SJCRH30 (cell line): ENCODE data around the gene RHOC. TPM values are rescaled to one million over a fixed set of nuclear protein-coding genes. Genes with fewer than 3 reads are reported as not detected.

Experiments
- DNase-seq, 2 experiments: peaks; one replicate each; pipeline ENCODE4 v3.0.0-alpha.2; 2015 to 2020
- H3K27ac ChIP-seq: fragments of 250-450 bp; sonication (Bioruptor Pico); 2 replicates; pipeline ENCODE4 v1.5.1; 2020; ENCODE audit warnings: mild to moderate bottlenecking, moderate library complexity
- H3K27me3 ChIP-seq: fragments of 250-450 bp; sonication (Bioruptor Pico); 2 replicates; pipeline ENCODE4 v1.5.1; 2020; ENCODE audit warnings: mild to moderate bottlenecking, moderate library complexity
- H3K36me3 ChIP-seq: fragments of 250-450 bp; sonication (Bioruptor Pico); 2 replicates; pipeline ENCODE4 v1.5.1; 2020; ENCODE audit warnings: mild to moderate bottlenecking, moderate library complexity
- H3K4me1 ChIP-seq: fragments of 250-450 bp; sonication (Bioruptor Pico); 2 replicates; pipeline ENCODE4 v1.5.1; 2020; ENCODE audit warnings: mild to moderate bottlenecking, moderate library complexity
- H3K4me3 ChIP-seq: fragments of 250-450 bp; sonication (Bioruptor Pico); 2 replicates; pipeline ENCODE4 v1.5.1; 2020; ENCODE audit warnings: mild to moderate bottlenecking, moderate library complexity
- H3K9me3 ChIP-seq: fragments of 250-450 bp; sonication (Bioruptor Pico); replicated peaks from 2 replicates; pipeline ENCODE4 v1.5.1; 2020; ENCODE audit warnings: mild to moderate bottlenecking, moderate library complexity
- total RNA-seq: library from RNA; depleted of rRNA; stranded (reverse); fragments of >200 nt; shearing (Covaris generic); gene quantifications from 2 replicates; pipeline ENCODE4 v1.2.3, GENCODE V29; 2014; rRNA removed

The RHOC gene
- total RNA-seq, 1 experiment from 2014 or later, result 72.4 TPM

- Histone ChIP-seq H3K4me3 (no peak overlapping the region), H3K36me3 (peaks cover 81% of the 10 kb centered on the region)
Measured at GRCh38 chr1:112665857-112666256, 41.1 kb downstream of the RHOC start.

DNA sequence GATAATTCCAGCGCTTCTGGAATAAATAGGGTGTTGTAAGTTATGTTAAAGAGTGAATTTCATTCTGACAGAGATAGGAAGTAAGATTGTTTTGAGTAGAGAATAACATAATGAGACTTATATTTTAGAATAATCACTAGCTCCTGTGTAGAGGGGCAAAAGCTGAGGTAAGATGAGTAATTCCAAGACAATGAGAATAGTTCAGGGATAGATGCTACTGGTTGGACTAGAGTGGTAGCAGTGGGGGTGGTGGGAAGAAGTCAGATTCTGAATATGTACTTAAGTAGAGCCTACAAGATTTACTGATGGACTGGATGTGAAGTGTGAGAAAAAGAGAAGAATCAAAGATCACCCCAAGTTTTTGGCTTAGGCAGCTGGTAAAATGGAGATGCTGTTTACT, 55.7 kb downstream of the RHOC start:
- H3K4me3 ChIP-seq, result no peak overlapping the region
- no peaks in the 10 kb centered on the region for H3K27me3 ChIP-seq
- H3K36me3 ChIP-seq, result peaks cover 80% of the 10 kb centered on the region
- no peaks in the 10 kb centered on the region for H3K9me3 ChIP-seq
- no peak overlapping the region for H3K27ac ChIP-seq
- H3K4me1 ChIP-seq, result no peaks in the 10 kb centered on the region
- DNase-seq, result no peak

More at GRCh38 chr1:112665857-112666256, 41.1 kb downstream of the RHOC start:
- Histone ChIP-seq H3K27ac (no peak overlapping the region), H3K9me3 (no peaks in the 10 kb centered on the region), H3K27me3 (no peaks in the 10 kb centered on the region), H3K4me1 (no peaks in the 10 kb centered on the region)
- no peak for DNase-seq

Other genes with a start within 250 kb of the RHOC start
- 0.15 and 0.28 TPM in 2 replicates for gene WNT2B, start 198.2 kb downstream of the RHOC start, total RNA-seq
- gene ST7L, start 88.0 kb downstream of the RHOC start, total RNA-seq, result 24.2 and 24.8 TPM in 2 replicates
- 188 and 211 TPM in 2 replicates for gene CAPZA1, start 87.3 kb downstream of the RHOC start, total RNA-seq
- 35.4 and 45.7 TPM in 2 replicates for gene MOV10, start 32.5 kb downstream of the RHOC start, total RNA-seq
- gene PPM1J, start 8.2 kb upstream of the RHOC start, total RNA-seq, result 0.85 and 1.2 TPM in 2 replicates
- gene SLC16A1, start 249.1 kb upstream of the RHOC start, total RNA-seq, result 150 and 153 TPM in 2 replicates